HG03342 (cell line): Measurements from ENCODE around the gene MARCHF3.
"Not testable (repeated sequence)": the region's sequence is repeated elsewhere in the genome, so short reads cannot be mapped to it uniquely, and the experiment has no call there.

Experiments
- ATAC-seq: cut with Tn5 transposase; IDR thresholded peaks from one replicate; pipeline ENCODE4 v1.9.1; 2021; ENCODE audit warnings: mild to moderate bottlenecking, moderate library complexity; ENCODE audit not compliant: unreplicated experiment

The MARCHF3 gene

DNA sequence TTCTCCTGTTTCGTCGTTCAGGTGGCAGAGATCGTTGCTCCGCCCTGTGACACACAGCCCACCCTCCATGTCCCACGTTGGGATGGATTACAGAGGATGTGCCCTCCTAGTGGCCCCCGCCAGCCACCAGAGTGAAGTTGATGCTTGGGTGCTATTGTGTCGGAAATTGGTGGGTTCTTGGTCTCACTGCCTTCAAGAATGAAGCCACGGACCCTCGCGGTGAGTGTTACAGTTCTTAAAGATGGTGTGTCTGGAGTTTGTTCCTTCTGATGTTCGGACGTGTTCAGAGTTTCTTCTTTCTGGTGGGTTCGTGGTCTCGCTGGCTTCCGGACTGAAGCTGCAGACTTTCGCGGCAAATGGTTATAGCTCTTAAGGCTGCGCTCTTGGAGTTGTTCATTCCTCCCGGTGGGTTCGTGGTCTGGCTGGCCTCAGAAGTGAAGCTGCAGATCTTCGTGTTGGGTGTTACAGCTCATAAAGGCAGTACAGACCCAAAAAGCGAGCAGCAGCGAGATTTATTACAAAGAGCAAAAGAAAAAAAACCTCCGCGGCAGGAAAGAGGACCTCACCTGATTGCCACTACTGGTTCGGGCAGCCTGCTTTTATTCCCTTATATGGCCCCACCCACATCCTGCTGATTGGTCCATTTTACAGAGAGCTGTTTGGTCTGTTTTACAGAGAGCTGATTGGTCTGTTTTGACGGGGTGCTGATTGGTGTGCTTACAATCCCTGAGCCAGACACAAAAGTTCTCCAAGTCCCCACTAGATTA is 176.6 kb downstream of the MARCHF3 start:
- ATAC-seq, result not testable (repeated sequence)

GRCh38 chr5:126852841-126853271 is 177.5 kb downstream of the MARCHF3 start:
- no peak for ATAC-seq

DNA sequence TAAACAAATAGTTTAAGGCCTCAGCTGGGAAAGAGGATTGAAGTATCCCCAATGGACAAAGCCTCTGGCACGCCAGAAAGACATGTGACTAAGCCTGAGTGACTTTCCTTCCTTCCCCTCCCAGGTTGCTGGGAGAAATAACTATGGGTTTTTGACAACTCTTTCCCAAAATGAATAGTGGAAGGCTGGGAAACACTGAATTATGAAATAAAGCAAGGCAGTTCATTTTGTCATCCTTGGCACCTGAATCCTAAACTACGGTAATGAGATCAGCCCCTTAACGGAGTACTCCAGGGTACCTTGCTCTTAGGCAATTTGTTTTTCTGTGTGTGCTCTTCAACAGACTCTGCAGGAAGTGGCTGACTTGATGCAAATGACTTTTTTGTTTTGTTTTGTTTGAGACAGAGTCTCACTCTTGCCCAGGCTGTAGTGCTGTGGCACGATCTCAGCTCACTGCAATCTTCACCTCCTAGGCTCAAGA is 178.2 kb downstream of the MARCHF3 start:
- ATAC-seq, result peak; percentile 91

DNA sequence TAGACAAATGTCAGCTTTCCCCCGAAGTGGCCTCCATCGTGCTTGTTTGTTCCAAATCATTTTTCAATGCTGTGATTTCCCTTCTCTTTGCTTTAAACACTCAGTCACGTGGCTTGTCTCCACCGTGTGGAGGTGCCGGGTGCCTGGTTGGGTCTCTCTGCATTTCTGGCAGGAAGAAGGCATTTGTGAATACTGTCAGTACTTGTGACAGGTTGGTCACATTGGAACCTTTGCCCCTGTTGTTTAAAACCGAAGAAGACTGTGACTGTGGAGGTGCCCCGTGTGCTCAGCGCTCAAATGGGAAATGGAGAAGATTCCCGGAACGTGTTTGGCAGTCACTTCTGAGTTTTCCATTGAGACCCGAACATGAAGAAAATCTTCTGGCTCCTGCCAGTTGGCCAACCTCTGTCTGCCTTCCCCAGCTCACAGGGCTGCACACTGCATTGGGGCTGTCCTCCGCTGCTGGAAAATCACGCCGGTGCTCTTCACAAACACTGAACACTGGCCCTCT is 178.8 kb downstream of the MARCHF3 start:
- ATAC-seq, result no peak

DNA sequence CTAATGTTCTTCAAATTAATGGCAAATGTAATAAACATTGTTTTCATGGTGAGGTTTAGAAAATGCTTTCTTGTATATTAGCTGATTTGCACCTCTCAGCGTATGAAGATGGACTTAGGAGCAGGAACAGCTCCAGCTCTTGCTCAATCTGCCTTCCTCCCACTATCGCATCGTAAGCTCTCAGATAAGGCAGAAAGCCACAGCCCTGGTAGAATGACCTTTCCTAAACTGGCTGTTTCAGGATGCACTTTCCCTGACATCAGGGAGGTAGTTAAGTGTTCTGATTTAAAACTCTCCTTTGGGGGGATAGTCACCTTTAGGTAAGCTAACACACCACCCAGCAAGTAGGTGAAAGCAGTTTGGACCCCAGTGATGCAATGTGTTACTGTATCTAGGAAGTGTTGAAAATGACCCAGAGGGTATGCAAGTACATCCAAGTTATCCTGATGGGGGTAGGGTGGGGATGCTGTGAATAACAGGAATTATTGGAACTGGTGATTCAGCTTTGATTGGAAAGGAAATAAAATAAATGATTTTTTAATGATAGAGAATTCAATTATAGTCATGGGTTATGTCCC is 181.2 kb downstream of the MARCHF3 start:
- no peak for ATAC-seq

DNA sequence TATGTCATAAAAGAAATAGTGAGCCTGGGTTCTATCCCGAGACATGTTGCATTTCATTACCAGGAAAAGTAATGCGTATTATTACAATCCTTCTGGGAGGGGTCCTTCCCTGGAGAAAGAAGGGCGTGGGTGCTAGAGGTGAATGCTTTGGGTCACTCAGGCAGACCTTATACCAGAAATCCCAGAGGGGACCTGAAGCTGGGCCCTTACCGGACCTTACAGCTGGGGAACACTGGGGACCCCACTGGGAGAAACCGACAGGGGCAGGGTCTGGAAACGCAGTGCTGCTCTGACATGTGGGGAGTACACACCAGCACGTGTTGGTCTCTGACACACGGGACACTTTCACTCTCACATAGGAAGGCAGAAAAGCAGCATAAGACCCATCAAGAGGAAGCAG is 182.1 kb downstream of the MARCHF3 start:
- no peak for ATAC-seq

- ATAC-seq, result no peak
Measured at GRCh38 chr5:126847826-126848251, 182.5 kb downstream of the MARCHF3 start.

GRCh38 chr5:126847456-126847820 is 182.9 kb downstream of the MARCHF3 start:
- ATAC-seq, result no peak

DNA sequence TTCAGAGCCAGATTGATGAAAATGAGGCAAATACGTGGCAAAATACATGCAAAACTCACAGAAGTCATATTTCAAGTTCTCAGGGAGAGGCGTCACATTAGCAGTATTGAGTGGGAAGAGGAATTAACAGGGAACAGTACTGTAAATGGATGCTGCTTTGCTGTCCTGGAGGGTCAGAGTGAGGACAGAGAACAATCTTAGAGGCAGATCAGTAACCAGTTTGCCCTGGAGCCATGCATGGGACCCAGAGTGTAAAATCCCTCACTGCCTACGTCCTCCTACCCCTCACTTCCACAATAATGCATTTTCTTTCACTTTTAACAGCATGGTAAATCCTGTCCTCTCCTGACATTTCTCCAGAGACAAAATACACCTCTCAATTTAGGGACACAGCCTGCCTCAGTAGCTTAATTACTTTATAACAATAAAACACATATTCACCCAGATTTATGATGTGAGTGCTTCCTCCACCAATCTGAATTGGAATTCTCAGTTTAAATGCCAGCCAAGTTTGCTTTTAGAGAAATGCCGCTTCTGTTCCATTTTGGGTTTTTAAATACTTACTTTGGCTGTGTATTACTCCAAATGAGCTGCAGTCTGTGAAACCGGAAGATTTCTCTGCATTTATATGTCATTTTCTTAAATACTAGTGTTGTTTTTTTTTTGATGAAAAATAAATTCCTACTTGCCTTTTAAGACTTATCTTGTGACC is 183.5 kb downstream of the MARCHF3 start:
- ATAC-seq, result no peak

DNA sequence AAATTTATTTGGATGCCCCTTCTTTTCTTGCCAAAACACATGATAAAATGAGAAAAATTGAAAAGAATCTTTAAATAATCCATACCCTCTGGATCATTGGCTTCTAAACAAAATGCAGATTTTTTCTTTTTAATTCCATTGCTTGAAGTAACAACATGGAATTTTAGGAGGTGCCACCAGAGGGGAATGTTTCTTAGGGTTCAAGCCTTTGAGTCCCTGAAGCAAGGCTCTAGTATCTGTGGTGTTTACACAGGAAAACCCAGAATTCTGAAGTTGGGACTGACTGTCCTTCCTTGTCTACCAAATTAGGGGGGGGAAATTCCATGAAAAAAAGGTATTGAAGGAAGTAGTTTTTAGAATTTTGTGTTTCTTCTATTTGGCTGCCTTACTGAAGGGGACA is 184.0 kb downstream of the MARCHF3 start:
- no peak for ATAC-seq

DNA sequence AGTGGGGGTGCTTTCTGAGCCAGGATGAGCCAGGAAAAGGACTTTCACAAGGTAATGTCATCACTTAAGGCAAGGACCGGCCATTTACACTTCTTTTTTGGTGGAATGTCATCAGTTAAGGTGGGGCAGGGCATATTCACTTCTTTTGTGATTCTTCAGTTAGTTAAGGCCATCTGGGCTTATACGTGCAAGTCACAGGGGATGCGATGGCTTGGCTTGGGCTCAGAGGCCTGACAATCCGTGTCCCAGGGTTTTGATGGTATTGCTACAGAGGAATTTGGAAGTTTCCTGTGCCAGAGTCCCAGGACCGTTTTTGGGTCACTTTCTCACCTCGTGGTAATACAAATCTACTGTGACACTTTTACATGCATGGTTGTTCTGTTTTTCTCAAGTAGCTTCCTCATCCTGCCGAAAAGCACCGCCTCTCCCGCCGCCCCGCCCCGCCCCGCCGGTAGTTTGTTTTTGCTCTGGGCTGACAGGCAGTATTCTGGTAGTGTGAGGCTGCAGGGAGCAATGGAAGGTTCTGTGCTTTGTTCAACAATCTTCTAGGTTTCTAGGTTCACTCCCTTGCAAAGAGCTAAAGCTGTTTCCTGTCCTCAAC is 184.8 kb downstream of the MARCHF3 start:
- ATAC-seq, result peak; percentile 96

GRCh38 chr5:126843375-126843774 is 187.0 kb downstream of the MARCHF3 start:
- not testable (repeated sequence) for ATAC-seq

DNA sequence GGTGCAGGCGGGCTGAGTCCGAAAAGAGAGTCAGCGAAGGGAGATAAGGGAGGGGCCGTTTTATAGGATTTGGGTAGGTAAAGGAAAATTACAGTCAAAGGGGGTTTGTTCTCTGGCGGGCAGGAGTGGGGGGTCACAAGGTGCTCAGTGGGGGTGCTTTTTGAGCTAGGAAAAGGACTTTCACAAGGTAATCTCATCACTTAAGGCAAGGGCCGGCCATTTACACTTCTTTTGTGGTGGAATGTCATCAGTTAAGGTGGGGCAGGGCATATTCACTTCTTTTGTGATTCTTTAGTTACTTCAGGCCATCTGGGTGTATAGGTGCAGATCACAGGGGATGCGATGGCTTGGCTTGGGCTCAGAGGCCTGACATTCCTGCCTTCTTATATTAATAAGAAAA is 191.0 kb downstream of the MARCHF3 start:
- not testable (repeated sequence) for ATAC-seq

DNA sequence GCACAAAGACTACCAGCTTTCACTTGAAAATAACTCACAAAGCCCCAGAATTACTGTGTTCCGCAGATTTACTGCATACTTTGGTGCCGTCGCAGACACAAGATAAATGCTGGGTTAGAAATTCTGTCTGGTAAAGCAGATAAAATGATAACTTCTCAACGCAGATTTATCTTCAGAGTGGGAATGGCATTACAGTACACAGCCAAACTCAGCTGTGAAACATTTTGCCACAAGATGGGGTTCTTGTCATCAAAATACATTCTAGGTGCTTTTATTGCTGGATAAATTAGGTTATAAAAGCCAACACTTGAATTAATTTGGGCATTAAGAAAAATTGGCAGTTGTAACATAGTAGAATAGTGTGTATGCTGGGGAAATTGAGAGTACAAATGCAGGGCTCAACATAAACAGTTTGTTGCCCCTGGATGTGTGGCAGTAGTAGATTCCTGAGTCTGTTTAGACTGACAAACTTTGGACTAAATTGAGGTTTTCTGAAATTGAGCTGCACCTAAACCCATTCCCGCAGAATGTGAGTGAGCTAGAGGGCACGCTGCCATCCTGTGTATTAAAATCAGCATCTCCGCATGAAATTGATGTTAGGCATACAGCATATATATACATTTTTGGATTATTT is 192.3 kb downstream of the MARCHF3 start:
- no peak for ATAC-seq

GRCh38 chr5:126837242-126837641 is 193.1 kb downstream of the MARCHF3 start:
- no peak for ATAC-seq

DNA sequence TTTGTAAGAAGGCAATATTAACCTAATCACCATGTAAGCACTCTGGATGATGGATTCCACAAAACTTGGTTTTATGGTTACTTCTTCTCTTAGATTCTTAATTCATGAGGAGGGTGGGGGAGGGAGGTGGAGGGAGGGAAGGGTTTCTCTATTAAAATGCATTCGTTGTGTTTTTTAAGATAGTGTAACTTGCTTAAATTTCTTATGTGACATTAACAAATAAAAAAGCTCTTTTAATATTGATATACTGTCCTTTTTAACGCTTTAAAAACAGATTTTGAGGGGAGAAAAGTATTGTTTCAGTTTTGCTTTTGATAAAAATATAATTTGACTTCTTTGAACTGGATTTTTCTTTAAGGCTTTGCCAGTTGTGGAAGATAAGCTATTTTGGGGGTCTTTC is 193.6 kb downstream of the MARCHF3 start:
- ATAC-seq, result no peak

- ATAC-seq, result no peak
Measured at GRCh38 chr5:126831156-126831555, 199.2 kb downstream of the MARCHF3 start.

GRCh38 chr5:126830061-126830460 is 200.3 kb downstream of the MARCHF3 start:
- ATAC-seq, result no peak

DNA sequence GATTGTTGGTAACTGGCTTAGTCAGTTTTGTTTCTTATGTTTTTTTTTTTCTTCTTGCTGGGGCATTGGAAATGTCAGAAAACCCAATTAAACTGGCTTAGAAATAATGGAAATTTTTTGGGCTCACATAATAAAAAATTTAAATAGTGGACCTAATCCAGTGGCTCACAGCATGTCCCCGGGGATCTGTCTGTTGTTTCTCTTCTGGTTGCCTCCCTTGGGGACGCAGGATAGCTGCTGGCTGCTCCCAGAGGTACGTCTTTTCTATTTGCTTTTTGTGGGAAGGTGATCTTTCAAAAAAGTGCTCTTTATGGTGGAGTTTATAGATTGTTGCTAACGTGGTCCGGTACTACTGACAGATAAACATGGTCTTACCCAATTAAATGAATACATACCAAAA is 201.3 kb downstream of the MARCHF3 start:
- ATAC-seq, result no peak

DNA sequence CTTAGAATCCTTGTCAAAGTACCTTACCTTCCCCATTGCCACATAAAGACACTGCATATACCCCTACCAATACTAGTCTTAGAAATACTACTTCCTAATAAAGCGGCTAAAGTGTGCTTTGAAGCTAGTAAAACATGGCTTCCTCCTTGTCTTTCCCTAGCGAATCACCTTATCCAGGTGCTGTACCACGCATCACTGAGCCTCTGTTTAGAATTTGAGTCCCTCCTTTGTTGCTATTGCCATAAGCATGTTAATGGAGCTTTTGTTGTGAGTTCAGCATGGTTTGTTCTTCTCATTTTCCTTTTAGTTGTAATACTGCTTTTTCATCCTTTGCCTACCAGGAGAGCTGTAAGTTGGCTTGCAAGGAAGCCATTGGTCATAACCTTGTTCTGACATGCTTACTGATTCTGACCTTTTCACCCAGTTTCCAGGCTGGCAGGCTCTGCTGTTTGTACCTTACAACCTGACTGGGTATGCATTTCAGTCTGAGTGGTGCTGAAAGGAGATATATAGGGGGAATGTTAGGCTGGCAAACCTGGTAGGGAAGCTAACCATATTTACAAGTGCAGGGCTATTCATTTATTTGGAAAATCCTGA is 203.6 kb downstream of the MARCHF3 start:
- ATAC-seq, result no peak
